MM.1S (cell line): ENCODE results near the gene VAV2.

ENCODE experiments used
- EZH2 ChIP-seq: fragments of 300-600 bp; sonication (generic); optimal IDR thresholded peaks from 2 replicates; pipeline ENCODE3; 2017; ENCODE audit warnings: low read depth, mild to moderate bottlenecking, antibody characterized with exemption, low read length, mixed read lengths
- EZH2phosphoT487 ChIP-seq: fragments of 300-600 bp; sonication (generic); IDR thresholded peaks from 2 replicates; pipeline ENCODE4 v1.6.1; 2018; ENCODE audit warnings: antibody characterized with exemption, low read length
- TF ChIP-seq, protein P1 (sequence below): fragments of 300-600 bp; sonication (generic); IDR thresholded peaks from 2 replicates; pipeline ENCODE4 v1.5.1; 2016; ENCODE audit warnings: antibody characterized with exemption, low read length, mixed read lengths

DNA sequence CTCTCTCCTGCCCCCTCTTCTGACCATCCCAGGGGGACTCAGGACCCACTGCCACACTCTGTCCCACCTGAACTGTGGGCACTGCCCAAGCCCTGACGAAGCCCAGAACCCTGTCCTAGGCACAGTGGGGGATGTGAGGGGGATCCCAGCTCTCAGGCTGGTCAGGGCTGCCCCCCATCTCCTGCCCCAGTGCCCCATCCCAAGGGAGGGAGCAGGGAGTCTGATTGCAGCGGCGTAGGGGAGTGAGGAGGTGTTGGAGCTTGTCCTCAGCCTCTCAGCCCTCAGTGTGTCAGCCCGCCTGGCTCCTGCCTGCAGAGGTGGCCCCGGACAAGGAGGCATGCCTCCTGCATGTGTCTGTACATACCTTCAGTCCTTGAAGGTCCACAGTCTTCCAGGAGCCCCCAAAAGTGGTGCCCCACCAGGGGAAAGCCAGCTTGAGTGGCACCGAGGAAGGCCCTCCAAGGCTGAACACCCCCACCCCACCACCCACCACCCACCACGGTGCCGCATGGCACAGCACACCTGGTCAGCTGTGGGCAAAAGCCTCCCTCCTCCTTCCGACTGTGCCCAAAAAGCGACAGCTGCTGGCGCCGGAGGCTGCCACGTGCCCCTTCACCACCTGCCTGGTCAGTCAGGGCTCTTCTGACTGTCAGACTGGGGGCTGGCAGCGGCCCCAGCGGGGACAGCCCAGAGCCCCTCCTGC, 254.9 kb downstream of the VAV2 start:
- TF ChIP-seq, protein P1, sequence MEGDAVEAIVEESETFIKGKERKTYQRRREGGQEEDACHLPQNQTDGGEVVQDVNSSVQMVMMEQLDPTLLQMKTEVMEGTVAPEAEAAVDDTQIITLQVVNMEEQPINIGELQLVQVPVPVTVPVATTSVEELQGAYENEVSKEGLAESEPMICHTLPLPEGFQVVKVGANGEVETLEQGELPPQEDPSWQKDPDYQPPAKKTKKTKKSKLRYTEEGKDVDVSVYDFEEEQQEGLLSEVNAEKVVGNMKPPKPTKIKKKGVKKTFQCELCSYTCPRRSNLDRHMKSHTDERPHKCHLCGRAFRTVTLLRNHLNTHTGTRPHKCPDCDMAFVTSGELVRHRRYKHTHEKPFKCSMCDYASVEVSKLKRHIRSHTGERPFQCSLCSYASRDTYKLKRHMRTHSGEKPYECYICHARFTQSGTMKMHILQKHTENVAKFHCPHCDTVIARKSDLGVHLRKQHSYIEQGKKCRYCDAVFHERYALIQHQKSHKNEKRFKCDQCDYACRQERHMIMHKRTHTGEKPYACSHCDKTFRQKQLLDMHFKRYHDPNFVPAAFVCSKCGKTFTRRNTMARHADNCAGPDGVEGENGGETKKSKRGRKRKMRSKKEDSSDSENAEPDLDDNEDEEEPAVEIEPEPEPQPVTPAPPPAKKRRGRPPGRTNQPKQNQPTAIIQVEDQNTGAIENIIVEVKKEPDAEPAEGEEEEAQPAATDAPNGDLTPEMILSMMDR = no peak
- TF ChIP-seq EZH2phosphoT487 = no peak
- no peak for TF ChIP-seq EZH2
